SU-DHL-6 (cell line): ENCODE data around the gene EML1.
"Not testable (repeated sequence)": the region's sequence is repeated elsewhere in the genome, so short reads cannot be mapped to it uniquely, and the experiment has no call there.

ENCODE experiments used
- H2AFZ ChIP-seq: fragments of 200-600 bp; sonication (generic); 2 replicates; pipeline ENCODE4 v1.6.1; 2014; ENCODE audit warnings: low read depth, mild to moderate bottlenecking, moderate library complexity, mixed read lengths, antibody characterized with exemption, low read length; ENCODE audit not compliant: severe bottlenecking
- H3F3A ChIP-seq: fragments of 200-600 bp; shearing (Covaris generic); 2 replicates; pipeline ENCODE4 v1.6.0; 2016; ENCODE audit warnings: antibody characterized with exemption, mild to moderate bottlenecking; ENCODE audit not compliant: insufficient read depth
- H3K27ac ChIP-seq: fragments of 200-600 bp; sonication (generic); 2 replicates; pipeline ENCODE4 v1.5.1; 2016; ENCODE audit warnings: low read depth, mild to moderate bottlenecking, low read length, moderate library complexity, mixed read lengths
- H3K27me3 ChIP-seq: fragments of 200-600 bp; sonication (generic), shearing (Covaris generic); 2 replicates; pipeline ENCODE4 v1.6.0; 2014; ENCODE audit warnings: mild to moderate bottlenecking, low read length
- H3K36me3 ChIP-seq: fragments of 200-600 bp; sonication (generic); 2 replicates; pipeline ENCODE4 v1.6.1; 2014; ENCODE audit warnings: mild to moderate bottlenecking, low read length, mixed read lengths
- H3K4me2 ChIP-seq: fragments of 300-600, 200-600 bp; shearing (Covaris generic), sonication (generic); 2 replicates; pipeline ENCODE4 v1.6.0; 2014; ENCODE audit warnings: low read length, low read depth, mild to moderate bottlenecking; ENCODE audit not compliant: poor library complexity, severe bottlenecking
- H3K4me3 ChIP-seq: fragments of 200-600 bp; sonication (generic); 2 replicates; pipeline ENCODE4 v1.5.1; 2014; ENCODE audit warnings: antibody characterized with exemption, low read length, mild to moderate bottlenecking, mixed read lengths; ENCODE audit not compliant: insufficient read depth, poor library complexity, severe bottlenecking
- H3K79me2 ChIP-seq: fragments of 200-600 bp; sonication (generic); 2 replicates; pipeline ENCODE4 v1.6.1; 2014; ENCODE audit warnings: mild to moderate bottlenecking, low read length, moderate library complexity; ENCODE audit not compliant: insufficient read depth
- H3K9ac ChIP-seq: fragments of 200-600 bp; sonication (generic); 2 replicates; pipeline ENCODE4 v1.7.0; 2014; ENCODE audit warnings: mild to moderate bottlenecking, low read length
- H3K9me2 ChIP-seq: fragments of 200-600 bp; sonication (generic); replicated peaks from 2 replicates; pipeline ENCODE4 v1.6.1; 2014; ENCODE audit warnings: low read length; ENCODE audit not compliant: insufficient read depth
- H3K9me3 ChIP-seq: fragments of 200-600 bp; sonication (generic); 2 replicates; pipeline ENCODE4 v1.6.1; 2014; ENCODE audit warnings: low read length, mixed read lengths; ENCODE audit not compliant: insufficient read depth
- H4K20me1 ChIP-seq: fragments of 200-600 bp; sonication (generic); 2 replicates; pipeline ENCODE4 v1.6.1; 2014; ENCODE audit warnings: low read depth, mild to moderate bottlenecking, antibody characterized with exemption, low read length, moderate library complexity, mixed read lengths
- CTCF ChIP-seq: fragments of 200-600 bp; sonication (generic); IDR thresholded peaks from one replicate; pipeline ENCODE4 v1.5.1; 2017; ENCODE audit warnings: antibody characterized with exemption, mild to moderate bottlenecking, low read length, moderate library complexity; ENCODE audit not compliant: insufficient read depth, poor library complexity, severe bottlenecking
- EZH2phosphoT487 ChIP-seq: fragments of 200-600 bp; sonication (generic), shearing (Covaris generic); conservative IDR thresholded peaks from 2 replicates; pipeline ENCODE4 v1.6.1; 2018; ENCODE audit warnings: mild to moderate bottlenecking, antibody characterized with exemption, low read length, moderate library complexity, mixed read lengths

Gene EML1

GRCh38 chr14:99760817-99761216 is 32.4 kb upstream of the EML1 start:
- no peak overlapping the region for H2AFZ ChIP-seq
- no peak overlapping the region for H3K9ac ChIP-seq
- H3K27me3 ChIP-seq, result no peaks in the 10 kb centered on the region
- no peaks in the 10 kb centered on the region for H3K36me3 ChIP-seq
- H3F3A ChIP-seq, result no peaks in the 10 kb centered on the region
- H4K20me1 ChIP-seq, result no peaks in the 10 kb centered on the region
- H3K4me3 ChIP-seq, result no peak overlapping the region
- no peak overlapping the region for H3K27ac ChIP-seq
- no peaks in the 10 kb centered on the region for H3K9me3 ChIP-seq
- TF ChIP-seq EZH2phosphoT487, result no peak
- TF ChIP-seq CTCF, result no peak
- no peaks in the 10 kb centered on the region for H3K9me2 ChIP-seq
- no peak overlapping the region for H3K4me2 ChIP-seq
- H3K79me2 ChIP-seq, result no peaks in the 10 kb centered on the region

GRCh38 chr14:99762911-99763310 is 30.3 kb upstream of the EML1 start:
- not testable (repeated sequence) for H2AFZ ChIP-seq, H3K27ac ChIP-seq, H3K27me3 ChIP-seq, H3F3A ChIP-seq, H3K9ac ChIP-seq, H4K20me1 ChIP-seq, H3K9me3 ChIP-seq, H3K79me2 ChIP-seq, H3K4me3 ChIP-seq, H3K9me2 ChIP-seq, H3K4me2 ChIP-seq, H3K36me3 ChIP-seq

- Histone ChIP-seq H3K4me2 (no peak overlapping the region), H3F3A (no peaks in the 10 kb centered on the region), H3K27ac (no peak overlapping the region), H3K27me3 (no peaks in the 10 kb centered on the region), H3K36me3 (no peaks in the 10 kb centered on the region), H3K79me2 (no peaks in the 10 kb centered on the region), H3K9me2 (no peaks in the 10 kb centered on the region), H3K4me3 (no peak overlapping the region), H2AFZ (no peak overlapping the region), H3K9ac (no peak overlapping the region), H3K9me3 (no peaks in the 10 kb centered on the region), H4K20me1 (no peaks in the 10 kb centered on the region)
- no peak for TF ChIP-seq EZH2phosphoT487
- no peak for TF ChIP-seq CTCF
These were observed 29.5 kb upstream of the EML1 start for GRCh38 chr14:99763527-99764221.

- TF ChIP-seq EZH2phosphoT487, result no peak
- no peak for TF ChIP-seq CTCF
- H2AFZ ChIP-seq, result no peak overlapping the region
- H3K36me3 ChIP-seq, result no peaks in the 10 kb centered on the region
- H3K4me3 ChIP-seq, result no peak overlapping the region
- H4K20me1 ChIP-seq, result no peaks in the 10 kb centered on the region
- no peaks in the 10 kb centered on the region for H3K9me3 ChIP-seq
- H3K4me2 ChIP-seq, result no peak overlapping the region
- no peak overlapping the region for H3K27ac ChIP-seq
- no peaks in the 10 kb centered on the region for H3K27me3 ChIP-seq
- H3F3A ChIP-seq, result no peaks in the 10 kb centered on the region
- H3K79me2 ChIP-seq, result no peaks in the 10 kb centered on the region
- H3K9me2 ChIP-seq, result no peaks in the 10 kb centered on the region
- no peak overlapping the region for H3K9ac ChIP-seq
These were observed 28.9 kb upstream of the EML1 start for GRCh38 chr14:99764222-99764706.
